Caco-2 (cell line): ENCODE data around the gene COPS3. TPM values are rescaled to one million over a fixed set of nuclear protein-coding genes. Genes with fewer than 3 reads are reported as not detected.
"Not testable (repeated sequence)": the region's sequence is repeated elsewhere in the genome, so short reads cannot be mapped to it uniquely, and the experiment has no call there.

ENCODE experiments used
- BruUV-seq: library from RNA; stranded (reverse); fragments of 400-500 nt; replicated peaks from 2 replicates; lab custom pipeline; 2021; lab: Mats Ljungman, UMichigan
- CTCF ChIA-PET: fragments of 300-600 bp; sonication (Branson Sonifier 250); formaldehyde crosslinking; loops from one replicate; lab custom pipeline; 2022; ENCODE audit warnings: antibody characterized with exemption; lab: Charles Lee
- POLR2A ChIA-PET: fragments of 300-600 bp; sonication (Branson Sonifier 250); formaldehyde crosslinking; loops from one replicate; lab custom pipeline; 2022; ENCODE audit warnings: antibody characterized with exemption; lab: Charles Lee
- DNase-seq, 2 experiments: peaks; one replicate each; pipeline versions ENCODE4 v3.0.0 to v3.0.0-alpha.2; 2020 to 2022
- H3K27me3 ChIP-seq: replicated peaks from 2 replicates; pipeline ENCODE4 v1.6.0; 2011; ENCODE audit warnings: low read length; ENCODE audit not compliant: control insufficient read depth, insufficient read depth
- H3K36me3 ChIP-seq: 2 replicates; pipeline ENCODE4 v1.5.1; 2011; ENCODE audit warnings: low read length; ENCODE audit not compliant: control insufficient read depth, insufficient read depth
- H3K4me1 ChIP-seq: fragments of 250-450 bp; sonication (Bioruptor Pico); 2 replicates; pipeline ENCODE4 v1.5.1; 2020; ENCODE audit warnings: mild to moderate bottlenecking
- H3K4me3 ChIP-seq: 2 replicates; pipeline ENCODE4 v1.5.1; 2011; ENCODE audit warnings: low read depth, mild to moderate bottlenecking, control low read depth, low read length
- H3K9me3 ChIP-seq: fragments of 250-450 bp; sonication (Bioruptor Pico); 2 replicates; pipeline ENCODE4 v1.5.1; 2020; ENCODE audit warnings: mild to moderate bottlenecking, moderate library complexity
- H3K27ac Mint-ChIP-seq: one replicate; pipeline ENCODE4 v1.8.0; 2022; ENCODE audit warnings: mixed read lengths; ENCODE audit not compliant: unreplicated experiment
- H3K27me3 Mint-ChIP-seq: one replicate; pipeline ENCODE4 v1.8.0; 2022; ENCODE audit warnings: mixed read lengths; ENCODE audit not compliant: insufficient read depth, unreplicated experiment
- H3K36me3 Mint-ChIP-seq: one replicate; pipeline ENCODE4 v1.8.0; 2022; ENCODE audit warnings: mild to moderate bottlenecking, mixed read lengths; ENCODE audit not compliant: insufficient read depth, unreplicated experiment
- H3K4me1 Mint-ChIP-seq: one replicate; pipeline ENCODE4 v1.8.0; 2022; ENCODE audit warnings: low read depth, mixed read lengths; ENCODE audit not compliant: unreplicated experiment
- H3K4me3 Mint-ChIP-seq: one replicate; pipeline ENCODE4 v1.8.0; 2022; ENCODE audit warnings: mild to moderate bottlenecking, moderate library complexity, mixed read lengths; ENCODE audit not compliant: unreplicated experiment
- H3K9me3 Mint-ChIP-seq: one replicate; pipeline ENCODE4 v1.8.0; 2022; ENCODE audit warnings: mixed read lengths; ENCODE audit not compliant: unreplicated experiment
- CTCF ChIP-seq, 2 experiments: fragments of 200-600 bp in 1 of 2; IDR thresholded peaks; 1 replicate in 1 of 2; 2 replicates in 1 of 2; pipeline versions ENCODE4 v1.5.1 to v1.8.0; 2011 to 2022; ENCODE audit warnings: antibody characterized with exemption in 1 of 2, control low read depth in 1 of 2, inconsistent platforms in 1 of 2, low read depth in 1 of 2, low read length in 1 of 2, mild to moderate bottlenecking in 1 of 2, moderate library complexity in 1 of 2; ENCODE audit not compliant: insufficient read depth in 1 of 2, severe bottlenecking in 1 of 2, unreplicated experiment in 1 of 2
- intact Hi-C: fragments of 100-400 bp; cut with micrococcal nuclease; formaldehyde crosslinking; loops from one replicate; pipeline ENCODE4 v1.10.0; 2022; ENCODE audit not compliant: unreplicated experiment
- total RNA-seq: library from RNA; stranded (reverse); gene quantifications from 2 replicates; pipeline ENCODE4 v1.2.3, GENCODE V29; 2022

Gene COPS3
- total RNA-seq, 1 experiment from 2014 or later: 120 TPM

- no peak overlapping the region for H3K27ac Mint-ChIP-seq
- Histone ChIP-seq H3K9me3 (no peaks in the 10 kb centered on the region), H3K27me3 (no peaks in the 10 kb centered on the region; the same call in 1 of the 2 replicates), H3K4me3 (no peak overlapping the region; the same call in 1 of the 2 replicates), H3K36me3 (no peaks in the 10 kb centered on the region), H3K4me1 (0 out of 2 replicates have a peak, but pooled peaks cover 6% of the 10 kb centered on the region)
- no peak for DNase-seq
- no peaks in the 10 kb centered on the region for H3K9me3 Mint-ChIP-seq
- ChIA-PET POLR2A (no interaction called here), CTCF (no interaction called here)
- no peaks in the 10 kb centered on the region for H3K36me3 Mint-ChIP-seq
- TF ChIP-seq CTCF (IDR thresholded peaks at IDR 0.05; ENCODE audit: insufficient read depth in 1 of 2, low read depth in 1 of 2, low read length in 1 of 2, severe bottlenecking in 1 of 2, unreplicated experiment in 1 of 2): no peak
- H3K4me1 Mint-ChIP-seq: no peaks in the 10 kb centered on the region
- intact Hi-C loops: no loop called here
- no TSS peak for BruUV-seq
- peak overlapping the region; percentile 85 for H3K4me3 Mint-ChIP-seq
- no peaks in the 10 kb centered on the region for H3K27me3 Mint-ChIP-seq
Measured at GRCh38 chr17:17304521-17304985, 23.5 kb upstream of the COPS3 start.

- Mint-ChIP-seq H3K9me3 (no peaks in the 10 kb centered on the region), H3K4me3 (peak overlapping the region; percentile 85), H3K36me3 (no peaks in the 10 kb centered on the region), H3K27me3 (no peaks in the 10 kb centered on the region), H3K4me1 (no peaks in the 10 kb centered on the region), H3K27ac (no peak overlapping the region)
- no peaks in the 10 kb centered on the region for H3K36me3 ChIP-seq
- H3K4me1 ChIP-seq: 0 out of 2 replicates have a peak, but pooled peaks cover 6% of the 10 kb centered on the region
- H3K9me3 ChIP-seq: no peaks in the 10 kb centered on the region
- no peak for TF ChIP-seq CTCF (IDR thresholded peaks at IDR 0.05; ENCODE audit: insufficient read depth in 1 of 2, low read depth in 1 of 2, low read length in 1 of 2, severe bottlenecking in 1 of 2, unreplicated experiment in 1 of 2)
- no peak for DNase-seq
- peak overlapping the region; percentile 54 for H3K4me3 ChIP-seq
- H3K27me3 ChIP-seq: no peaks in the 10 kb centered on the region; the same call in 1 of the 2 replicates
- CTCF ChIA-PET: no interaction called here
- POLR2A ChIA-PET: no interaction called here
- BruUV-seq: TSS peak; percentile 76
- intact Hi-C loops: no loop called here
Measured at GRCh38 chr17:17303847-17304490, 22.9 kb upstream of the COPS3 start.

- BruUV-seq: no TSS peak
- Mint-ChIP-seq H3K27me3 (no peaks in the 10 kb centered on the region), H3K4me1 (no peaks in the 10 kb centered on the region), H3K4me3 (peak within 1 kb of the TSS; percentile 85), H3K9me3 (no peaks in the 10 kb centered on the region), H3K36me3 (no peaks in the 10 kb centered on the region), H3K27ac (no peak within 1 kb of the TSS)
- ChIA-PET CTCF (interaction anchor here (0.7 kb wide), 1 partner anchor 896 kb away, joined by 7 read pairs; no protein-coding TSS in a partner anchor), POLR2A (no interaction called here)
- H3K9me3 ChIP-seq: no peaks in the 10 kb centered on the region
- peak within 1 kb of the TSS; percentile 54 for H3K4me3 ChIP-seq
- H3K36me3 ChIP-seq: no peaks in the 10 kb centered on the region
- intact Hi-C loops: no loop called here
- no peaks in the 10 kb centered on the region; the same call in 1 of the 2 replicates for H3K27me3 ChIP-seq
- H3K4me1 ChIP-seq: 0 out of 2 replicates have a peak, but pooled peaks cover 6% of the 10 kb centered on the region
- peak; percentile 65 to 83 for DNase-seq
- TF ChIP-seq CTCF (IDR thresholded peaks at IDR 0.05; ENCODE audit: insufficient read depth in 1 of 2, low read depth in 1 of 2, low read length in 1 of 2, severe bottlenecking in 1 of 2, unreplicated experiment in 1 of 2): no peak
Measured at GRCh38 chr17:17303010-17303846, 22.2 kb upstream of the COPS3 start, which contains the start of gene NT5M. Gene NT5M (plus strand): TSS chr17:17303373. CDS start chr17:17303551, 178 bp downstream.

GRCh38 chr17:17301659-17302058 lies 20.6 kb upstream of the COPS3 start:
- H3K4me1 ChIP-seq, DNase-seq, H3K9me3 Mint-ChIP-seq, H3K36me3 Mint-ChIP-seq, H3K27me3 ChIP-seq, H3K27me3 Mint-ChIP-seq, H3K4me1 Mint-ChIP-seq, H3K4me3 ChIP-seq, H3K27ac Mint-ChIP-seq, H3K36me3 ChIP-seq, H3K9me3 ChIP-seq, POLR2A ChIA-PET, intact Hi-C loops, BruUV-seq, H3K4me3 Mint-ChIP-seq: not testable (repeated sequence)
- CTCF ChIA-PET: interaction anchor here (0.7 kb wide), 1 partner anchor 1619 kb away, joined by 4 read pairs; no protein-coding TSS in a partner anchor
